Tibial nerve (tissue), 4 donors: ENCODE results near the gene ATP2B3. TPM values are rescaled to one million over a fixed set of nuclear protein-coding genes. Genes with fewer than 3 reads are reported as not detected.

Source experiments
- DNase-seq, 2 donors: peaks; one replicate each; pipeline ENCODE4 v3.0.0-alpha.2; 2019; ENCODE audit warnings: low spot score in 2 of 2
- H3K27ac ChIP-seq, 4 donors: fragments of 200-600 bp; sonication (generic) in 3 of 4; one replicate each; pipeline ENCODE4 v1.5.1; 2017 to 2019; ENCODE audit warnings: mild to moderate bottlenecking in 1 of 4
- H3K27me3 ChIP-seq, 2 donors: fragments of 200-600 bp; sonication (generic) in 1 of 2; one replicate each; pipeline versions ENCODE4 v1.5.1 to v1.6.0; 2017 to 2019
- H3K36me3 ChIP-seq, 3 donors: fragments of 200-600 bp; sonication (generic); one replicate each; pipeline ENCODE4 v1.5.1; 2018 to 2019
- H3K4me1 ChIP-seq, 4 donors: fragments of 200-600 bp; sonication (generic) in 3 of 4; one replicate each; pipeline ENCODE4 v1.5.1; 2017 to 2019
- H3K4me3 ChIP-seq, 4 donors: fragments of 200-600 bp; sonication (generic) in 3 of 4; one replicate each; pipeline ENCODE4 v1.5.1; 2017 to 2019; ENCODE audit warnings: mild to moderate bottlenecking in 1 of 4, moderate library complexity in 1 of 4
- H3K9me3 ChIP-seq, 4 donors: fragments of 200-600 bp; sonication (generic) in 3 of 4; one replicate each; pipeline ENCODE4 v1.5.1; 2017 to 2019
- EP300 ChIP-seq, 2 donors: sonication (generic); formaldehyde crosslinking; IDR thresholded peaks; one replicate each; pipeline ENCODE4 v1.6.1; 2017; ENCODE audit warnings: antibody characterized with exemption in 2 of 2, mild to moderate bottlenecking in 1 of 2
- POLR2A ChIP-seq, 2 donors: fragments of 450-650 bp; IDR thresholded peaks; one replicate each; pipeline ENCODE4 v1.6.1; 2017; ENCODE audit warnings: antibody characterized with exemption in 2 of 2, mild to moderate bottlenecking in 2 of 2, moderate library complexity in 2 of 2
- WGBS, 2 donors: methylation state at CpG; one replicate each; pipeline ENCODE4 v1.1.5; 2018; 5-methylcytosine and 5-hydroxymethylcytosine counted together
- total RNA-seq, 4 donors: library from RNA; depleted of rRNA; stranded (reverse); fragments of >200 nt; gene quantifications; one replicate each; pipeline ENCODE4 v1.1.0, GENCODE V29; 2016
- TF ChIP-seq, protein P1 (sequence below), 5 experiments: fragments of 200-600 bp in 3 of 5; fragments of 450-650 bp in 2 of 5; sonication (generic) in 3 of 5; IDR thresholded peaks; one replicate each; pipeline ENCODE4 v1.5.1; 2016 to 2019; ENCODE audit warnings: antibody characterized with exemption in 5 of 5, mild to moderate bottlenecking in 3 of 5, moderate library complexity in 2 of 5

Gene ATP2B3
- total RNA-seq, 4 donors from 2014 or later: not detected

- Histone ChIP-seq H3K4me1 (peaks cover 0 to 66% (median 2%) of the 10 kb centered on the region in 4 donors), H3K27ac (peak overlapping the region in 1 of 4 donors; percentile 68), H3K9me3 (no peaks in the 10 kb centered on the region), H3K4me3 (no peak overlapping the region), H3K36me3 (no peaks in the 10 kb centered on the region), H3K27me3 (no peaks in the 10 kb centered on the region)
- 89 to 95% methylated on average over 8 to 11 of the region's 11 CpGs for WGBS, 2 donors
- DNase-seq: no peak
- TF ChIP-seq, protein P1, sequence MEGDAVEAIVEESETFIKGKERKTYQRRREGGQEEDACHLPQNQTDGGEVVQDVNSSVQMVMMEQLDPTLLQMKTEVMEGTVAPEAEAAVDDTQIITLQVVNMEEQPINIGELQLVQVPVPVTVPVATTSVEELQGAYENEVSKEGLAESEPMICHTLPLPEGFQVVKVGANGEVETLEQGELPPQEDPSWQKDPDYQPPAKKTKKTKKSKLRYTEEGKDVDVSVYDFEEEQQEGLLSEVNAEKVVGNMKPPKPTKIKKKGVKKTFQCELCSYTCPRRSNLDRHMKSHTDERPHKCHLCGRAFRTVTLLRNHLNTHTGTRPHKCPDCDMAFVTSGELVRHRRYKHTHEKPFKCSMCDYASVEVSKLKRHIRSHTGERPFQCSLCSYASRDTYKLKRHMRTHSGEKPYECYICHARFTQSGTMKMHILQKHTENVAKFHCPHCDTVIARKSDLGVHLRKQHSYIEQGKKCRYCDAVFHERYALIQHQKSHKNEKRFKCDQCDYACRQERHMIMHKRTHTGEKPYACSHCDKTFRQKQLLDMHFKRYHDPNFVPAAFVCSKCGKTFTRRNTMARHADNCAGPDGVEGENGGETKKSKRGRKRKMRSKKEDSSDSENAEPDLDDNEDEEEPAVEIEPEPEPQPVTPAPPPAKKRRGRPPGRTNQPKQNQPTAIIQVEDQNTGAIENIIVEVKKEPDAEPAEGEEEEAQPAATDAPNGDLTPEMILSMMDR (IDR thresholded peaks at IDR 0.05): no peak
- TF ChIP-seq EP300 (IDR thresholded peaks at IDR 0.05): no peak
- TF ChIP-seq POLR2A (IDR thresholded peaks at IDR 0.05): no peak
Measured at GRCh38 chrX:153475751-153476281, 41.6 kb upstream of the ATP2B3 start.

DNA sequence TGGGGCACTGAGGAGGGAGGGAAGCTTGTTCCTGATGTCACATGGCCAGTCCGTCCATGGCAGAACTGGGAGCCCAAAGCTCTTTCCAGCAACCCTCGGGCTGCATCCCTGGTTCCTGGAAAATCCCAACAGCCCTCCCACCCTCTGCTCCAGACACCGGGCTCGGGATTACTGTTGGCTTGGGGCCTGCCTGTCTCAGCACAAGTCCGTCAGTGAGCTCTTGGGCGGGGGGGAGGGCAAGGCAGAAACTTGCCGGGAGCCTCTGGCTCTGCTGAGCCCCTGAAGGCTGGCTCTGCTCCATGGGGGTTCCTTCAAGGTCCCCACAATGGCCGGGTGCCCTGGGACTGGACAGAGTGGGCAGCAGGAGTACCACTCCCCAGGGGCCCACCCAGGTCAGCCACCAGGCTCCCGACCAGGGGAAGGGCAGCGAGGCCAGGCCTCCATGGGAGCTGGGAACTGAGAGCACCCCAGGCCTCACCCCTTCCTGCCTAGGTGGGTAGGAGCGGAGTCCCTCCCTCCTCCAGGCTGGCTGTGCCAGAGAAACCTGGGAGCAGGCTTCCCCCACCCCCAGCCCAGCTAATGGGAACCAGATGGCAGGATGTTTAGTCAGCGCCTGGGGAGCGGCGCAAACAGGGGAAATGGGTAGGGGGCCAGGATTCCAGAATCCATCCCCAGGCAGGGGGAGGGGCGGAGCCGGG is 40.6 kb upstream of the ATP2B3 start:
- Histone ChIP-seq H3K9me3 (no peaks in the 10 kb centered on the region), H3K4me1 (peaks cover 0 to 57% (median 2%) of the 10 kb centered on the region in 4 donors), H3K36me3 (no peaks in the 10 kb centered on the region), H3K27me3 (no peaks in the 10 kb centered on the region), H3K27ac (peak overlapping the region in 3 of 4 donors; percentile 15 to 75 (median 68)), H3K4me3 (no peak overlapping the region)
- TF ChIP-seq, protein P1 (IDR thresholded peaks at IDR 0.05): no peak
- TF ChIP-seq EP300 (IDR thresholded peaks at IDR 0.05) (no peak), POLR2A (IDR thresholded peaks at IDR 0.05) (no peak)
- DNase-seq: no peak
- 16 to 69% methylated on average over 6 to 13 of the region's 16 CpGs for WGBS, 2 donors

- peak overlapping the region in 3 of 4 donors; percentile 15 to 75 (median 68) for H3K27ac ChIP-seq
- H3K27me3 ChIP-seq: no peaks in the 10 kb centered on the region
- TF ChIP-seq POLR2A (IDR thresholded peaks at IDR 0.05) (no peak), EP300 (IDR thresholded peaks at IDR 0.05) (no peak)
- TF ChIP-seq, protein P1 (IDR thresholded peaks at IDR 0.05): no peak
- H3K4me1 ChIP-seq: peaks cover 0 to 57% (median 2%) of the 10 kb centered on the region in 4 donors
- no peaks in the 10 kb centered on the region for H3K36me3 ChIP-seq
- no peaks in the 10 kb centered on the region for H3K9me3 ChIP-seq
- 60 to 65% methylated on average over 6 to 7 of the region's 11 CpGs for WGBS, 2 donors
- no peak for DNase-seq
- no peak overlapping the region for H3K4me3 ChIP-seq
Measured at GRCh38 chrX:153477364-153477857, 40.0 kb upstream of the ATP2B3 start.

DNA sequence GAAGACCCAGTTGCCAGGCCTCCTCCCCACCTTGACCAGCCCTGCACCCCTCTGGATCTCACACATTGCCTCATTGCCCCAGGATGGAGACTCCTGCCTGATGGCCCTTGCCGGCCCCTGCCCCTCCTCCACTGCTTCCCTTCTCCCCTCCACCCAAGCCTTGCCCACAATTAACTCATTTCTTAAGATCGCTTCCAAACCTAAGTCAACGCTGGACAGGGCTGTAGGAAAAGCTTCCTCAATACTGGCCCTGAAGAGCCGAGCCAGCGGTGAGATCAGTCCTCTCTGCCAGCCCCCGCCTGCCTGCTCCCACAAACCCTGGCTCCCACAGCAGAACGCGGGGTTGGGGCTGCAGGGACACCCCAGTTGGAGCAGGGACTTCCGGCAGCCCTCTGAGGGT is 39.5 kb upstream of the ATP2B3 start:
- peaks cover 0 to 57% (median 2%) of the 10 kb centered on the region in 4 donors for H3K4me1 ChIP-seq

More for the DNA sequence above, 39.5 kb upstream of the ATP2B3 start:
- WGBS, 2 donors: 56 to 58% methylated on average over 3 to 9 of the region's 9 CpGs
- TF ChIP-seq, protein P1 (IDR thresholded peaks at IDR 0.05): no peak
- TF ChIP-seq EP300 (IDR thresholded peaks at IDR 0.05) (no peak), POLR2A (IDR thresholded peaks at IDR 0.05) (no peak)
- Histone ChIP-seq H3K36me3 (no peaks in the 10 kb centered on the region), H3K9me3 (no peaks in the 10 kb centered on the region), H3K27ac (peak overlapping the region in 2 of 4 donors; percentile 38 to 75), H3K27me3 (no peaks in the 10 kb centered on the region), H3K4me3 (no peak overlapping the region)
- DNase-seq: no peak
